Measurements from ENCODE around the gene STRN4.
"Not testable (repeated sequence)": the region's sequence is repeated elsewhere in the genome, so short reads cannot be mapped to it uniquely, and the experiment has no call there.

The STRN4 gene

GRCh38 chr19:46746281-46747057, at the start of gene STRN4:
STRN4 (minus strand) TSS chr19:46746450; CDS start chr19:46746430, 20 bp downstream.
- DNase-seq, result peak; percentile 36

- DNase-seq, result no peak
Measured at GRCh38 chr19:46791944-46792343, 45.7 kb upstream of the STRN4 start.

GRCh38 chr19:46789371-46789770, 43.1 kb upstream of the STRN4 start:
- no peak for DNase-seq

- no peak for DNase-seq
Measured at GRCh38 chr19:46788968-46789338, 42.7 kb upstream of the STRN4 start.

- peak; percentile 98 for DNase-seq
Measured at GRCh38 chr19:46788262-46788967, 42.2 kb upstream of the STRN4 start, which contains the start of gene SLC1A5. SLC1A5 (minus strand) TSS chr19:46788594; CDS start chr19:46787965, 629 bp downstream.

GRCh38 chr19:46787331-46788261, 41.3 kb upstream of the STRN4 start:
- DNase-seq, result peak; percentile 42

GRCh38 chr19:46787040-46787330, 40.7 kb upstream of the STRN4 start:
- DNase-seq, result no peak

GRCh38 chr19:46786236-46787039, 40.2 kb upstream of the STRN4 start:
- DNase-seq, result peak; percentile 86

GRCh38 chr19:46785980-46786235, 39.7 kb upstream of the STRN4 start:
- no peak for DNase-seq

GRCh38 chr19:46785054-46785979, 39.1 kb upstream of the STRN4 start:
- no peak for DNase-seq

GRCh38 chr19:46784262-46785053, 38.2 kb upstream of the STRN4 start:
- peak; percentile 77 for DNase-seq

- no peak for DNase-seq
Measured at GRCh38 chr19:46783670-46784069, 37.4 kb upstream of the STRN4 start.

- DNase-seq, result no peak
Measured at GRCh38 chr19:46782355-46783019, 36.2 kb upstream of the STRN4 start.

GRCh38 chr19:46777956-46778645, 31.9 kb upstream of the STRN4 start:
- not testable (repeated sequence) for DNase-seq

- DNase-seq, result peak; percentile 28
Measured at GRCh38 chr19:46776927-46777911, 31.0 kb upstream of the STRN4 start.

- no peak for DNase-seq
Measured at GRCh38 chr19:46775642-46776258, 29.5 kb upstream of the STRN4 start.

- no peak for DNase-seq
Measured at GRCh38 chr19:46773018-46773399, 26.8 kb upstream of the STRN4 start.

All from NK-92 treated with Interleukin-12 subunit alpha and Interleukin-12 subunit beta, amount 100 ng/mL, for 24 hours (cell line).